Measurements from ENCODE around the gene ZNF366.

GRCh38 chr5:72408127-72408526, 99.1 kb downstream of the ZNF366 start:
- no peak for TF ChIP-seq POLR2A (IDR thresholded peaks at IDR 0.05)
- TF ChIP-seq CTCF (IDR thresholded peaks at IDR 0.05), result no peak

Measured in testis (tissue), 2 donors.